Fibroblast of skin of abdomen (primary cell): ENCODE measurements around the gene CRTC3.
"Not testable (repeated sequence)": the region's sequence is repeated elsewhere in the genome, so short reads cannot be mapped to it uniquely, and the experiment has no call there.

Experiments
- DNase-seq: peaks from one replicate; pipeline ENCODE4 v3.0.0-alpha.2; 2013

The CRTC3 gene

DNA sequence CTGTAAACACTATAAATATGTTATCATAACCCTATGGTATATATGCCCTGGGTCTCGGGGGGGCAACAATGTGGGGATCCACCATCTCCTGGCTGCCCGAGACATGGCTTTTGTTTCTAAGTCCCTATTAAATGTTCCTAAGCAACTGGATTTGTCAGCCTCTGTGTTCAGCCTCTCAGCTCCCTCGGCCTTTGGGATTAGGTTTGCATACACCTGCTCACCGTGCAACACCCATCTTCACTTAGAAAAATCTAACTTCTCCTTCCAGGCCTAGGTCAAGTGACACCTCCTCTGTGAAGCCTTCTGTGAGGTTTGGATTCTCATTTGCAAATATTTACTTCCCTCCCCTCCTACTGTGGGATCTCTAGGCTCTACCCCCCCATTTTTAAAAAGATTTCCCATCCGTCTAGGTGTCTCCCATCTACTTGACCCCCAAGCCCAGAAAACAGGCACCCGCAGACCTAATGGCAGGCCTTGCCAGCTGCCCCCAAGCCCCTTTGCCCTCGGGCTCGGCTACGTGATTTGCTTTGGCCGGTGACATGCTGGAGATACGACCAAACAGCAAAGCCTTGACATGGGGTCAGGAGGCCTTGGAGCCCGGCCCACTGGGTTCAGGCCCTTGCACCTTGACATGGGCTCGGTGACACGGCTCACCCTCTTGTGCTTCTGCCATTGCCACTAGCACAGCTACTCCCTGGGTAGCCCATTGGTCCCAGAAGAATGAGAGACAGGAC lies 121.4 kb downstream of the CRTC3 start:
- DNase-seq: no peak

DNA sequence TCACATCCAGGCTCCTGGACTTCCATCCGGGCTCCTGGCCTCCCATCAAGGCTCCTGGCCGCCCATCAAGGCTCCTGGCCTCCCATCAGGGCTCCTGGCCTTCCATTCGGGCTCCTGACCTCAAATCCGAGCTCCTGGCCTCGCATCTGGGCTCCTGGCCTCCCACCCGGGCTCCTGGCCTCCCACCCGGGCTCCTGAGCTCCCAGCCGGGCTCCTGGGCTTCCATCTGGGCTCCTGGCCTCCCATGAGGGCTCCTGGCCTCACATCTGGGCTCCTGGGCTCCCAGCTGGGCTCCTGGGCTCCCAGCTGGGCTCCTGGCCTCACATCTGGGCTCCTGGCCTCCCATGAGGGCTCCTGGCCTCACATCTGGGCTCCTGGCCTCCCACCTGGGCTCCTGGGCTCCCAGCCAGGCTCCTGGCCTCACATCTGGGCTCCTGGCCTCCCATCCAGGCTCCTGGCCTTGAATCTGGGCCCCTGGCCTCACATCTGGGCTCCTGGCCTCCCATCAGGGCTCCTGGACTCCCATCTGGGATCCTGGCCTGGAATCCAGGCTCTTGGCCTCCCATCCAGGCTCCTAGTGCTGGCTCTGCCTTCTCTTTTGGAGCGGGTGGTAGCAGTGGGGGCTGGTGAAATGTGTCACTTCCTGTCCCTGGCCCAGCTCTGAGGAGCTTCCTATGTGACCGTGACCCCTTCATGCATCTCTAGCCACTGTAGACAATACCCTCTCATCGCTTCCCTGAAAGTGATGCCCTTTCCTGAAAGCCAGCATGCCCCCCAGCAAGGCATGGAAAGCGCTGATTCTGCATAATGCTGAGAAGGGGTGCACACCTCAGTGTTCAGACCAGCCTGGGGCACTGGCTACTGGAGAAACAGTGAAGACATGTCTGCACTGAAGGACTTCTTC lies 124.8 kb downstream of the CRTC3 start:
- DNase-seq: no peak

DNA sequence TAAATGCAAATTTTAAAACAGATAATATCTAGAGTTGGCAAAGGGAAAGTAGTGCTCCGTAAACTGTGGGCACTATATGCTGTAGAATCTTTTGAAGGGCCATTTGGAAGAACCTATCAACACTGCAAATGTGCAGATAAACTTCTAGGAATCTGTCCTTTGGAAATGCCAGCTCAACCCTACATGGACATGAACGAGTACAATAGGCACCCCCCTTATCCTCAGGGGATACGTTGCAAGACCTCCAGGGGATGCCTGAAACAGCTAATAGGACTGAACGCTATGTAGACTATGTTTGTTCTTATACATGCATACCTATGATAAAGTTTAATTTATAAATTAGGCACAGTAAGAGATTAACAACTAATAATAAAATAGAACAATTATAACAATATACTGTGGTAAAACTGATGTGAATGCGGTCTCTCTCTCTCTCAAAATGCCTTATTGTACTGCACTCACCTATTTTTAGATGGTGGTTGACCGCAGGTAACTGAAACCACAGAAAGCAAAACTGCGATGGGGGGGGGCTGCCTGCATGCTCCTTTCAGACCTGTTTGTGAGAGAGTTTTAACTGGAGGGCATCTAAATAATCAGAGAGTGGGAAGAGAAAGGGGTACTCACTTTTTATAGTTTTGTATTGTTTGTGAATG lies 127.9 kb downstream of the CRTC3 start:
- not testable (repeated sequence) for DNase-seq

DNA sequence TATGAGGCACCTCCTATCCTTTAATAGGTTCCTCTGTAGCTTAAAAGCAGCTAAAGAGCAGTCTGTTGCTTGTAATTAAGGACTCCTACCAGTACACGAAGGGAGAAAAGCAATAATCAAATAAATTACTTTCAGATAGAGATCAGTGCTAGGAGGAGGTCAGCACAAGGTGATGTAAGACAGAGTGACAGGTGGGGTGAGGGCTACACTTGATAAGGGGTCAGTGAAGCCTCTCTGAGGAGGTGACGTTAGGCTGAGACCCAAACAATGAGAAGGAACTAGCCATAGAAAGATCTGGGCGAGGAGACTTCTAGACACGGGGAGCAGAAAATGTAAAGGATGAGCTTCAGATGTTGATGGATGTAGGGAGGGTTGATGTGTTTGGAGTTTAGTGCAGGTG lies 129.8 kb downstream of the CRTC3 start:
- no peak for DNase-seq

DNA sequence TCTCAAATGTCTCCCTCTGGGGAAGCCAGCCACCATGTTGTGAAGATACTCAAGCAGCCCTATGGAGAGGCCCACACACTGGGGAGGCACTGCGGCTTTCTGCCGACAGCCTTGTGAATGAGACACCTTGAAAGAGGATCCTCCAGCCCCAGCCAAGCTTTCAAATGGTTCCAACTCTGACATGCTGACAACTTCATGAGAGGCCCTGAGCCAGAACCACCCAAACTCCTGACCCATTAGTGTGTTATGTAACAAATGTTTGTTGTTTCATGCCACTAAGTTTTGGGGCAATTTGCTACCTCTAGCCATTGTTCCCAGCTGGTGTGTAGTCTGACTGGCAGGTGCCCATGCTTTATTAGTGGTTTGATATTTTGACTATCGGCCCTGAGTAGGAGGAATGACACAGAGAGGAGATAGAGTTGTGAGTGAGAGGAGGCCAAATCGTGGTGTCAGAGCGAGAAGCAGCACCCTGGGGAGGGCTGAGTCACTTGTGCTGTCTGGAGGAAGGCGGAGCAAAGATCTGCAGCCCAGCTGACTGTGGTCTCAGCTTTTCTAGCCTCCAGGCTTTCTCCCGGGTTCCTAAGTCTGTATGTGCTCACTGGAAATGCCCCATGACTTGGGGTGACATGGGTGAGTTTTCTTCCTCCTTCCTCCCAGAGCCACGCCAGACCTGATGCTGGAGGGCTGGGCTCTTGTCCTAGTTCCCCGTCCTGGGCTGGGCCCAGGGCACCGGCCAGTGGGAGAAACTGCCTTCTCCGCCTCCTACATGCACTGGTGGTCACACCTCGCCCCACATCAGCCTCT lies 130.7 kb downstream of the CRTC3 start:
- peak; percentile 85 for DNase-seq

DNA sequence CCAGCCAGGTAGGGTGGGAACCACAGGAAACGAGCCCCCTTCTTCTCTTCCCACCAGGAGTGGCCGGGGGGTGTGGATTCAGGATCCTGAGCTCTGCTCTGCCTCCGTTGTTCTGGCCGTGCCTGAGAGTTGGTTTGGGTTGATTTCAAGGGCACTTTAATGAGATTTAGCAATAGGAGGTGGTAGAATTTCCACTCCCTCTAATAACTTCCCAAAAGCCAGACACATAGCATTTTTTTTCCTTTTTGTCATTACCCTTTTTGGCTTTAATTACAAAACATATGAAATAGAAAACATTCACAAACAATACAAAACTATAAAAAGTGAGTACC lies 131.2 kb downstream of the CRTC3 start:
- not testable (repeated sequence) for DNase-seq

DNA sequence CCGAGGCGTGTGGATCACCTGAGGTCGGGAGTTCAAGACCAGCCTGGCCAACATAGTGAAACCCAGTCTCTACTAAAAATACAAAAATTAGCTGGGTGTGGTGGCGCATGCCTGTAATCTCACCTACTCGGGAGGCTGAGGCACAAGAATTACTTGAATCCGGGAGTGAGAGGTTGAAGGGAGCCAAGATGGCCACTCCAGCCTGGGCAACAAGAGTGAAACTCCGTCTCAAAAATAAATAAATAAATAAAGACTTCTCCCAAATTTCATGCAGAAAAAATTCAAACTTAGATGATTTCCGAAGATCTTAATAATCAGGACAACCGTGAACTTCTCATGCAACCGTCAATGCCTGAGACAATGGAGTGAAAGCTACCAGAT lies 134.3 kb downstream of the CRTC3 start:
- not testable (repeated sequence) for DNase-seq

DNA sequence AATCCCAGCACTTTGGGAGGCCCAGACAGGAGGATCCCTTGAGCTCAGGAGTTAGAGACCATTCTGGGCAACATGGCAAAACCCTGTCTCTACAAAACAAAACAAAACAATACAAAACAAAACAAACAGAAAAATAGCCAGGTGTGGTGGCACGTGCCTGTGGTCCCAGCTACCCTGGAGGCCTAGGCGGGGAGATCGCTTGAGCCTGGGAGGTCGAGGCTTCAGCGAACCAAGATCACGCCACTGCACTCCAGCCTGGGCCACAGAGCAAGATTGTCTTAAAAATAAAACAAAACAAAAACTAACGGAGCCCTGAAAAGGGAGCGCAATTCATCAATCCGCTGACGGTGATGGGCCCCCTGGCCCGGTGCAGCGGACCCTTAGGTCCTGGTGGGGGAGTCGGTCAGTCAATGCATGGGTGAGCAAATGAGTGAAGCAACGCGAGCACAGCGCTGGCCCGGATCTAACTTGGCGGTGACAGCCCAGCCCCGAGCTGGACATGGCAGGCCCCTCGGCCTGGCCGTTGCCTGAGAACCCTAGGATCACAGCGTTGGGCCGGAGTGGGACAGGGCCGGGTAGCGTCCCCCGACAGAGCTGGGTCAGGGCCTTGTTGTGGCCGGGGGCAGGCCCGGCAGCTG lies 135.0 kb downstream of the CRTC3 start:
- DNase-seq: no peak

DNA sequence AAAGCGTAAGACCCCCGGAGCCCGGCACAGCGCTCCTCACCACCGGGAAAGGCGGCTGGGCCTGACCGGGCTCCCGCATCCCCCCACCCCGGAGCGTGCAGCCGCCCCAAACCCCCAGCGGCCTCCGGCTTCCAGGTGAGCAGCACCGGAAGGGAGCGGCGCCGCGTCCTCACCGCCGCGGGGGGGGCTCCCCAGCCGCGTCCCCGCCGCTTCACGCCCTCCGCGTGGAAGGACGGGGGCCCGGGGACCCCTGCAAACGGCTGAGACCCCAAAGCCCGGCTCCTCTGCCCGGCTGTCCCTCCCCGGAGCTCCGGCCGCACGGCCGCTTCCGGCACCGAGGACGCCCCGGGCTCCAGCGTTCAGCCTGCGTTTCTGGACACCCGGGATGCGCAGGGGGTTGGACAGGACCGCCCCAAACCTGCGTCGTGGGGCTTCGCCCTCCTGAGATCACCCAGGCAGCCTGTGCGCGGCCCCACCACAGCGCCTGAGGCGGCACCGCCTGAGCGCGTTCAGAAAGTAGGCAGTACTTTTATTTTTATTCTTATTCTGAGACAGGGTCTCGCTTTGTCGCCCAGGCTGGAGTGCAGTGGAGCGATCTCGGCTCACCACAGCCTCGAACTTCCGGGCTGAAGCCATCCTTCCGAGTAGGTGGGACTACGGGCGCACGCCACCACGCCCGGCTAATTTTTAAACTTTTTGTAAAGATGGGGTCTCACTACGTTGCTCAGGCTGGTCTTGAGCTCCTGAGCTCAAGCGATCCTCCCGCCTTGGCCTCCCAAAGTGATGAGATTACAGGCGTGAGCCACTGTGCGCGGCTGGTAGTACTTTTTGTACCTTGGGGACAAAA lies 135.8 kb downstream of the CRTC3 start:
- DNase-seq: peak; percentile 55

DNA sequence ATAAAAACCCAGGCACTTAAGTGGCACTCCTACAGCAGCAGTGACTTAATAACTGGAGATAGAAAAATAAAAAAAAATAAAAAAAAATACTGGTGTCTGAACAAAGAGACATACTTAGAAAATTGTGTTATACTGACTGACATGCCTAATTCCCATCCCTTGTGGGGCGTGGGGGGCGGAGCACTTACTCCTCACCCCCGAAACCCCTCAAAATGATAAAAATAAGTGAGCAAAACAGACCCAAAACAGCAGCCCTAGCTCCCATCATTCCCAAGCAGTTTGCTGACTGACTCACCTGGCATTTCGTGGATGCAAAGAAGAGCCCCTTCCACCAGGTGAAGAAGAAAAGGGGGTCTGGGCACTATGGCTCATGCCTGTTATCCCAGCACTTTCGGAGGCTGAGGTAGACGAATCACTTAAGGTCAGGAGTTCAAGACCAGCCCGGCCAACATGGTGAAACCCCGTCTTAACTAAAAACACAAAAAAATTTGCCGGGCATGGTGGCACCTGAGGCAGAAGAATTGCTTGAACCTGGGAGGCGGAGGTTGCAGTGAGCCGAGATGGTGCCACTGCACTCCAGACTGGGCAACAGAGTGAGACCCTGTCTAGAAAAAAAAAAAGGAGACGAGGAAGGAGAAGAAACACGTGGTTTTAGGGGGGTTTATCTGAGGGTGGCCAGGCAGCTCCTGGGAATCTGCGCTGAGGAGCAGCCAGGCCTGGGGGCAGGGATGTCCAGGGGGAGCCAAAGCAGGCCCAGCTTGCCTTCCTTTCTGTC lies 136.6 kb downstream of the CRTC3 start:
- no peak for DNase-seq

DNA sequence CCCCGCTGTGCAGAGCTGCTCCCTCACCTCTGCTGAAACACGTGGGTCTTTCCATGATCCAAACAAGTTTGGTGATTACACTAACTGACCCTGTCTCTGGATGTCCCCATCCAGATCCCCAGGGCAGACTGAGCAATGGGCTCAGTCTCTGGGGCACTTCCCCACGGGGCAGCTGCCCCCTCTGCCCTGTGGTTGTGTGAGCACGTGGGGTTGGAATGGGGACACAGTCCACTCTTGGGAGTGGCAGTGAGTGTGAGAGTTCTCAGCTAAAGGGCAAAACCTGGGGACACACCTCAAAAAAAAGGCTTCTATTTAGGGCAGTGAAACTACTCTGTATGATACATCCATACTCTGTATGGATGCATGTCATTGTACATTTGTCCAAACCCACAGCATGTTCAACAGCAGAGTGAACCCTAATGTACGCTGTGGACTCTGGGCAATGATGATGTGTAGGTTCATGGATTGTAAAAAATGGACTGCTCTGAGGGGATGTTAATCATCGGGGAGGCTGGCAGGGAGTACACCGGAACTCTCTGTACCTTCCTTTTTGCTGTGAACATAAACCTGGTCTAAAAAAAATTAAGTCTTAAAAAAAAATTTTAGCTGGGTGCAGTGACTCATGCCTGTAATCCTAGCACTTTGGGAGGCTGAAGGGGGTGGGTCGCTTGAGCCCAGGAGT lies 137.5 kb downstream of the CRTC3 start:
- DNase-seq: no peak

DNA sequence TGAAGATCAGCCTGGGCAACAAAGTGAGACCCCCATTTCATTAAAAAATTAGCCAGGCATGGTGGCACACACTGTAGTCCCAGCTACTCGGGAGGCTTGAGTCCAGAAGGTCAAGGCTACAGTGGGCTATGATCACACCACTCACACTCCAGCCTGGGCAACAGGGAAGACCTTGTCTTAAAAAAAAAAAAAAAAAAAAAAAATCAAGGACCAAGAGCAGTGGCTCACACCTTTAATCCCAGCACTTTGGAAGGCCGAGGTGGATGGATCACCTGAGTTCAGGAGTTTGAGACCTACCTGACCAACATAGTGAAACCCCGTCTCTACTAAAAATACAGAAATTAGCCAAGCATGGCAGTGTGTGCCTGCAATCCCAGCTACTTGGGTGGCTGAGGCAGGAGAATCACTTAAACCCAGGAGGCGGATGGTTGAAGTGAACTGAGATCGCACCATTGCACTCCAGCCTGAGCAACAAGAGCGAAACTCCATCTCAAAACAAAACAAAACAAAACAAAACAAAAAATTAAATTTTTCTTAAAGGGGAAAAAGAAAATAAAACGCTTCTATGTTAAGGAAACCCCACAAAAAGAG lies 138.1 kb downstream of the CRTC3 start:
- not testable (repeated sequence) for DNase-seq

DNA sequence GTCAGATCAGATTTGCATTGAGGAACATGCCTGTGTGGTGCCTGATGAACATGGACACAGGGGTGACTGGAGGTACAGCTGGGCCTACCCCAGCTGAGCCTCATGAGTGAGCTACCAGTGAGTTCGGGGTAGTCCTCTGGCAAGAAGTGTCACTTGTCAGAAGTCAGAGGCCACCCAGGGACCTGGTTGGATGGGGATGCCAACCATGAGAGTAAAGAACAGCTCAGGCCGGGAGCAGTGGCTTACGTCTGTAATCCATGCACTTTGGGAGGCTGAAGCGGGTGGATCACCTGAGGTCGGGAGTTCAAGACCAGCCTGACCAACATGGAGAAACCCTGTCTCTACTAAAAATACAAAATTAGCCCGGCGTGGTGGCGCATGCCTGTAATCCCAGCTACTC lies 140.9 kb downstream of the CRTC3 start:
- not testable (repeated sequence) for DNase-seq

DNA sequence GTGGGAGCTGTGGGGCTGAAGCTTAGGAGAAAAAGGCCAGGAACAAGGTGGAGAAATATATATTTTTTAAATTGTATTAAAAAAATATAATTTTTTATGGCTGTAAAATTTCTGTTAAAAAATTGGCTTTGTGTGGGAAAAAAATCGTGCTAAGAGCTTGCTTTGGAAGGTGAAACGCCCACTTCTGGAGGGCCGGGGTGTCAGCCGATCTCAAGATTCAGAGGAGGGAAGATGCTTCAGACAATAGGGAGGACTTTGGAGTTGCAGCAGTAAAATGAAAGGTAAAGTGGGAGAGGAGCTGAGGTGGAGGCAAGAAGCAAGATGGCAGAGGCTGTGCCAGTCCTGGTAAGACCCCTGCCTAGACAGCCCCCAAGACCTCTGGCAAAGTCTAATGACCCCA lies 141.5 kb downstream of the CRTC3 start:
- no peak for DNase-seq

DNA sequence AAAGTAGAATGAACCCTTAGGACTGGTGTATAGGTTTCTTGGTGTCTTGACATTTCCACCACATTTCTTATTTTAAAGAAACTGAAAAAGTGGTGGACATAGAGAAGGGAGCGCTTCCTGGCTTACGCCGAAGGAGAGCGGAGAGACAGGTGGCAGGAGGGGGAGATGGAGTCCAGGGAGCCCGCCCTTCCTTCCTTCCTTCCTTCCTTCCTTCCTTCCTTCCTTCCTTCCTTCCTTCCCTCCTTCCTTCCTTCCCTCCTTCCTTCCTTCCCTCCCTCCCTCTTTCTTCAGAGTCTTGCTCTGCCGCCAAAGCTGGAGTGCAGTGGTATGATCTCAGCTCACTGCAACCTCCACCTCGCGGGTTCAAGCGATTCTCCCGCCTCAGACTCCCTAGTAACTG lies 143.6 kb downstream of the CRTC3 start:
- DNase-seq: not testable (repeated sequence)

DNA sequence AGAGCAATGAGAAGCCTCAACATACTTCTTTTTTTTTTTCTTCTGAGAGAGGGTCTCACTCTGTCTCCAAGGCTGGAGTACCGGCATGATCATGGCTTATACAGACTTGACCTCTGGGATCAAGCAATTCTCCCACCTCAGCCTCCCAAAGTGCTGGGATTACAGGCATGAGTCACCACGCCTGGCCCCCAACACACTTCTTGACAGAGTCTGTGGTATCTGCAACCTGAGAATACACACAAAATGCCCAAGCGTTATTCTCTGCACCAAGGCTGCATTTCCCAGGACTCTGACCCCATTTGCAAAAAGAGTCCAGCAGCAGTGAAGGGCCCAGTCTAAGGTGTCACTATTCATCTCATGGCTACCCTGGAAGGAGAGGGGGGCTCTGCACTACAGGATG lies 144.8 kb downstream of the CRTC3 start:
- no peak for DNase-seq

DNA sequence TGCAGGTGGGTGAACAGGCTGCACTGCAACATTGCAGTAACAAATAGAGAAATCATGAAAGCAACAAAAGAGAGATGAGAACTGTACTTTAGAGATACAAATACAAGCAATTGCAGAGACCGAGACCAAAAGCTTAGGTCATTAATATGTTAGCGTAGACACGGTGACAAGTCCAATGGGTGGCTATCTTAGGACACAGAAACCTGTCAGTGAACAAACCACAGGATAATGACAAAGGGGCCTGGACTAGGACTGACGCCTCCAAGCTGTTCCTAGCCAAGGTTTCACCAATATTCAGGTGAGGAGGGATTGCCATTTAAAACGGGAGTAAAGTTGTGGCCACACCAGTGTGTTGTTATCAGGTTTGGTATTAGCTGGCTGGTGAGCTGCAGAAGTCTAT lies 145.7 kb downstream of the CRTC3 start:
- no peak for DNase-seq

DNA sequence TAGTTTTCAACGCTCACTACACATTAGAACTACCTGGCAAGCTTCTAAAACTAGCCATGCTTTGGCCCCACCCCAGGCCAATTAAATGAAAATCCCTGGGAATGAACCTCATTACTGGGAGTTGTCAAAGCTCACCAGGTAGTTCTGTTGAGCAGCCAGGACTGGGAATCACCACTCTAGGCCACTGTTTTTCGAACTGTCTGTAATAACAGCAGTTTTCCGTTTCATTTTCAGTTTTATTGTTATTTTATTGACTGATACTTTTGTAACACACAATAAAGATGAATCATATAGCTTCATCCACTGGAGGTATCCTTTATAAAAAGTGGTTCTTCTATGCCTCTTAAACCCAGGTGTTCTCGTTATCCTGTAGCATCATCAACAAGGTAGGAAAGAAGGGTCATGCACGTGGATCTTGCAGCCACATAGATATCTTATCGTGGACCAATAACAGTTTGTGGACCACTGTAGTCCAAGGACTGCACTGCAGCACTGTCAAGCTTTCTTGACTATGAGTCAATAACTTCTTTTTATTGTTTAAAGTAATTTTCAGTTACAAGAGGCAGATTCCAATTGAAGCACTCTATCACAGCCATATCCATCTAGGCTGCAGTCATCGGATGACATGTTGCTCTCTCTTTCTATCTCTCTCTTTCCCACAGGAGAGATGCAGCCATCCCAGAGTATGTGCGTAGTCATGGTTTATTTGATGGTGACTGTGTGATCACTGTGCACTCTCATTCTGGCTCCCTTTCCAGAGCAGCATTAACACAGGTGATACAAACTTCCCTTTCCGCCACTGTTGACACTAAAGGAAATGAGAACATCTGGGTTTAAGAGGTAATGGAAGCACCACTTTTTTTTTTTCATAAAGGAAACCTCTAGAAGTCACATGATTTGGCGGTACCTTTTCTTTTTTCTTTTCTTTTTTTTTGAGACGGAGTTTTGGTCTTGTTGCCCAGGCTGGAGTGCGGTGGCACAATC lies 148.4 kb downstream of the CRTC3 start:
- DNase-seq: no peak
